NCI-H1930 (cell line): ENCODE results near the gene LRRC45.

Experiments
- DNase-seq, 2 experiments: peaks; one replicate each; lab custom pipeline; 2025; lab: John Stamatoyannopoulos, UW

The LRRC45 gene

GRCh38 chr17:82019690-82020571 lies 3.2 kb upstream of the LRRC45 start:
- DNase-seq: peak; percentile 61 to 82

GRCh38 chr17:82020572-82021106 lies 2.5 kb upstream of the LRRC45 start:
- DNase-seq: no peak

GRCh38 chr17:82021107-82021899 lies 1.8 kb upstream of the LRRC45 start:
- peak in 1 of 2 experiments; percentile 47 for DNase-seq

- no peak for DNase-seq
Observed at GRCh38 chr17:82021900-82022309, 1.2 kb upstream of the LRRC45 start.

GRCh38 chr17:82022310-82022980 lies 660 bp upstream of the LRRC45 start, which contains the start of gene CENPX:
Gene CENPX (minus strand): TSS chr17:82022878. CDS start chr17:82022861, 17 bp downstream.
- DNase-seq: no peak

GRCh38 chr17:82023447-82024241 lies 539 bp downstream of the LRRC45 start:
- DNase-seq: peak in 1 of 2 experiments; percentile 49

GRCh38 chr17:82024859-82025258 lies 1.8 kb downstream of the LRRC45 start:
- no peak for DNase-seq

GRCh38 chr17:82025401-82026107 lies 2.4 kb downstream of the LRRC45 start:
- no peak for DNase-seq

- DNase-seq: no peak
Observed at GRCh38 chr17:82028246-82028645, 5.1 kb downstream of the LRRC45 start.

GRCh38 chr17:82028966-82029365 lies 5.9 kb downstream of the LRRC45 start:
- DNase-seq: no peak

GRCh38 chr17:82029391-82029790 lies 6.3 kb downstream of the LRRC45 start:
- no peak for DNase-seq

GRCh38 chr17:82029990-82030469 lies 6.9 kb downstream of the LRRC45 start:
- DNase-seq: no peak

- DNase-seq: peak; percentile 70 to 82
Observed at GRCh38 chr17:82030470-82031302, 7.6 kb downstream of the LRRC45 start.

GRCh38 chr17:82031303-82031884 lies 8.3 kb downstream of the LRRC45 start, which contains the start of gene RAC3:
Gene RAC3 (plus strand): TSS chr17:82031678. CDS start chr17:82031762, 84 bp downstream.
- DNase-seq: peak; percentile 42 to 74

GRCh38 chr17:82031885-82032627 lies 9.0 kb downstream of the LRRC45 start:
- DNase-seq: peak; percentile 52 to 59

GRCh38 chr17:82033359-82034085 lies 10.4 kb downstream of the LRRC45 start:
- no peak for DNase-seq

- DNase-seq: no peak
Observed at GRCh38 chr17:82034371-82035011, 11.4 kb downstream of the LRRC45 start.
